NCI-H146 treated with DMSO at 0.1 percent for 48 hours (cell line): Measurements from ENCODE around the gene MAPK8IP3.

Source experiments
- DNase-seq: peaks from one replicate; lab custom pipeline; 2025; ENCODE audit not compliant: unreplicated experiment; lab: John Stamatoyannopoulos, UW

MAPK8IP3 gene

GRCh38 chr16:1772362-1772907 lies 66.4 kb downstream of the MAPK8IP3 start, which contains the start of gene EME2:
EME2 (plus strand) TSS chr16:1772810; CDS start chr16:1773228, 418 bp downstream.
- DNase-seq = peak; percentile 25

GRCh38 chr16:1772908-1773702 lies 67.1 kb downstream of the MAPK8IP3 start, which contains the start of gene MRPS34:
MRPS34 (minus strand) TSS chr16:1773134; CDS start chr16:1773119, 15 bp downstream.
- DNase-seq = peak; percentile 80

- DNase-seq = peak; percentile 10
Measured at GRCh38 chr16:1773703-1774447, 67.9 kb downstream of the MAPK8IP3 start.

- DNase-seq = no peak
Measured at GRCh38 chr16:1774448-1774780, 68.4 kb downstream of the MAPK8IP3 start.

GRCh38 chr16:1775006-1775845 lies 69.2 kb downstream of the MAPK8IP3 start:
- no peak for DNase-seq

- DNase-seq = no peak
Measured at GRCh38 chr16:1775846-1776671, 70.1 kb downstream of the MAPK8IP3 start.

- DNase-seq = no peak
Measured at GRCh38 chr16:1776672-1776955, 70.6 kb downstream of the MAPK8IP3 start.

GRCh38 chr16:1776991-1777374 lies 71.0 kb downstream of the MAPK8IP3 start:
- DNase-seq = no peak

- no peak for DNase-seq
Measured at GRCh38 chr16:1777375-1778199, 71.6 kb downstream of the MAPK8IP3 start.

GRCh38 chr16:1778200-1779179 lies 72.5 kb downstream of the MAPK8IP3 start:
- DNase-seq = no peak

- no peak for DNase-seq
Measured at GRCh38 chr16:1779234-1779701, 73.3 kb downstream of the MAPK8IP3 start.

GRCh38 chr16:1779741-1780676 lies 74.0 kb downstream of the MAPK8IP3 start:
- DNase-seq = no peak

GRCh38 chr16:1780677-1781072 lies 74.7 kb downstream of the MAPK8IP3 start:
- no peak for DNase-seq

GRCh38 chr16:1781254-1781653 lies 75.3 kb downstream of the MAPK8IP3 start:
- no peak for DNase-seq

GRCh38 chr16:1781758-1782407 lies 75.9 kb downstream of the MAPK8IP3 start:
- peak; percentile 35 for DNase-seq

- DNase-seq = peak; percentile 99
Measured at GRCh38 chr16:1782408-1783264, 76.6 kb downstream of the MAPK8IP3 start, which contains the start of the genes NUBP2 and SPSB3. NUBP2 (plus strand) TSS chr16:1782960; CDS start chr16:1783021, 61 bp downstream. SPSB3 (minus strand) TSS chr16:1782571; CDS start chr16:1781483, 1,088 bp downstream.
